NCI-H1105 treated with DMSO at 0.1 percent for 48 hours (cell line): ENCODE data around the gene AGPAT4.

Experiments
- DNase-seq: peaks from one replicate; lab custom pipeline; 2025; lab: John Stamatoyannopoulos, UW

Gene AGPAT4

GRCh38 chr6:161254464-161255253 lies 19.2 kb downstream of the AGPAT4 start:
- DNase-seq = no peak

- no peak for DNase-seq
These were observed 19.8 kb downstream of the AGPAT4 start for GRCh38 chr6:161254126-161254463.

GRCh38 chr6:161251345-161251744 lies 22.5 kb downstream of the AGPAT4 start:
- DNase-seq = no peak

- no peak for DNase-seq
These were observed 24.5 kb downstream of the AGPAT4 start for GRCh38 chr6:161249327-161249726.

GRCh38 chr6:161246725-161247124 lies 27.1 kb downstream of the AGPAT4 start:
- no peak for DNase-seq

GRCh38 chr6:161245363-161245762 lies 28.5 kb downstream of the AGPAT4 start:
- no peak for DNase-seq

- DNase-seq = no peak
These were observed 29.1 kb downstream of the AGPAT4 start for GRCh38 chr6:161244725-161245124.

- no peak for DNase-seq
These were observed 30.8 kb downstream of the AGPAT4 start for GRCh38 chr6:161242779-161243693.

- no peak for DNase-seq
These were observed 31.7 kb downstream of the AGPAT4 start for GRCh38 chr6:161242113-161242512.

GRCh38 chr6:161239001-161239400 lies 34.9 kb downstream of the AGPAT4 start:
- no peak for DNase-seq

GRCh38 chr6:161238500-161238899 lies 35.4 kb downstream of the AGPAT4 start:
- DNase-seq = no peak

- no peak for DNase-seq
These were observed 35.8 kb downstream of the AGPAT4 start for GRCh38 chr6:161238081-161238480.

GRCh38 chr6:161237176-161237575 lies 36.7 kb downstream of the AGPAT4 start:
- DNase-seq = no peak

GRCh38 chr6:161235776-161236633 lies 37.9 kb downstream of the AGPAT4 start:
- no peak for DNase-seq

GRCh38 chr6:161233986-161234661 lies 39.7 kb downstream of the AGPAT4 start:
- DNase-seq = no peak

- no peak for DNase-seq
These were observed 41.4 kb downstream of the AGPAT4 start for GRCh38 chr6:161232467-161232866.

- no peak for DNase-seq
These were observed 41.9 kb downstream of the AGPAT4 start for GRCh38 chr6:161232010-161232409.

GRCh38 chr6:161230339-161230738 lies 43.5 kb downstream of the AGPAT4 start:
- DNase-seq = no peak

- no peak for DNase-seq
These were observed 44.8 kb downstream of the AGPAT4 start for GRCh38 chr6:161228921-161229591.

- no peak for DNase-seq
These were observed 45.8 kb downstream of the AGPAT4 start for GRCh38 chr6:161228096-161228495.
